Esophagus (tissue), 2 donors: ENCODE results near the gene PSME1. TPM values are rescaled to one million over a fixed set of nuclear protein-coding genes. Genes with fewer than 3 reads are reported as not detected.

ENCODE experiments used
- H3K27ac ChIP-seq, 2 donors: one replicate each; pipeline ENCODE4 v1.5.1; 2013; ENCODE audit warnings: low read depth in 2 of 2, mild to moderate bottlenecking in 2 of 2, inconsistent platforms in 1 of 2, low read length in 1 of 2, moderate library complexity in 1 of 2
- H3K27me3 ChIP-seq, 2 donors: one replicate each; pipeline ENCODE4 v1.6.1; 2013; ENCODE audit warnings: low read length in 2 of 2, control low read depth in 1 of 2, mild to moderate bottlenecking in 1 of 2; ENCODE audit not compliant: insufficient read depth in 2 of 2, control insufficient read depth in 1 of 2
- H3K36me3 ChIP-seq, 2 donors: one replicate each; pipeline ENCODE4 v1.6.1; 2013; ENCODE audit warnings: low read length in 1 of 2; ENCODE audit not compliant: control insufficient read depth in 2 of 2, insufficient read depth in 2 of 2
- H3K4me1 ChIP-seq, 2 donors: one replicate each; pipeline ENCODE4 v1.6.1; 2013; ENCODE audit warnings: low read length in 1 of 2; ENCODE audit not compliant: control insufficient read depth in 2 of 2, insufficient read depth in 2 of 2
- H3K4me3 ChIP-seq, 2 donors: one replicate each; pipeline ENCODE4 v1.5.1; 2013; ENCODE audit warnings: low read length in 2 of 2, mild to moderate bottlenecking in 2 of 2, low read depth in 1 of 2, moderate library complexity in 1 of 2
- H3K9me3 ChIP-seq, 2 donors: one replicate each; pipeline ENCODE4 v1.6.1; 2013; ENCODE audit warnings: mild to moderate bottlenecking in 2 of 2, low read depth in 1 of 2, low read length in 1 of 2, moderate library complexity in 1 of 2; ENCODE audit not compliant: control insufficient read depth in 2 of 2, insufficient read depth in 1 of 2
- WGBS, 2 donors: extraction: QIAGEN DNeasy Blood & Tissue Kit; methylation state at CpG; one replicate each; pipeline ENCODE4 v1.1.7; 2013; 5-methylcytosine and 5-hydroxymethylcytosine counted together
- polyA plus RNA-seq, 2 donors: library from polyadenylated mRNA; stranded (reverse); fragments of 200-250 nt; gene quantifications; one replicate each; pipeline ENCODE4 v1.2.3, GENCODE V29; 2013
- donor health status: healthy with polysubstance abuse.
- donor health status: Bipolar disorder and iron deficiency.

Gene PSME1
- polyA plus RNA-seq, 2 donors = 146 to 198 TPM

GRCh38 chr14:24151404-24152080, 15.5 kb downstream of the PSME1 start:
- WGBS, 2 donors = 95% methylated on average over 16 of the region's 16 CpGs
- Histone ChIP-seq H3K27me3 (no peaks in the 10 kb centered on the region), H3K27ac (no peak overlapping the region), H3K4me1 (peaks cover 0 to 8% of the 10 kb centered on the region in 2 donors), H3K9me3 (no peaks in the 10 kb centered on the region), H3K4me3 (no peak overlapping the region), H3K36me3 (peaks cover 12 to 34% of the 10 kb centered on the region in 2 donors)

GRCh38 chr14:24155100-24155499, 19.1 kb downstream of the PSME1 start:
- Histone ChIP-seq H3K4me1 (peaks cover 0 to 6% of the 10 kb centered on the region in 2 donors), H3K27me3 (no peaks in the 10 kb centered on the region), H3K9me3 (no peaks in the 10 kb centered on the region), H3K4me3 (no peak overlapping the region), H3K27ac (no peak overlapping the region), H3K36me3 (peaks cover 22 to 47% of the 10 kb centered on the region in 2 donors)
- 95 to 96% methylated on average over 10 of the region's 10 CpGs for WGBS, 2 donors

- Histone ChIP-seq H3K36me3 (peaks cover 17 to 33% of the 10 kb centered on the region in 2 donors), H3K4me1 (peaks cover 0 to 6% of the 10 kb centered on the region in 2 donors), H3K27me3 (no peaks in the 10 kb centered on the region), H3K27ac (peak overlapping the region in 1 of 2 donors; percentile 43), H3K4me3 (no peak overlapping the region), H3K9me3 (no peaks in the 10 kb centered on the region)
- 81 to 96% methylated on average over 1 of the region's 1 CpG for WGBS, 2 donors
Observed at GRCh38 chr14:24156840-24157239, 20.8 kb downstream of the PSME1 start.

- WGBS, 2 donors = 63 to 72% methylated on average over 12 of the region's 12 CpGs
- peak overlapping the region in 1 of 2 donors; percentile 43 for H3K27ac ChIP-seq
- peaks cover 17 to 32% of the 10 kb centered on the region in 2 donors for H3K36me3 ChIP-seq
- H3K9me3 ChIP-seq = no peaks in the 10 kb centered on the region
- no peaks in the 10 kb centered on the region for H3K27me3 ChIP-seq
- no peak overlapping the region for H3K4me3 ChIP-seq
- H3K4me1 ChIP-seq = peaks cover 0 to 11% of the 10 kb centered on the region in 2 donors
Observed at GRCh38 chr14:24157331-24157730, 21.3 kb downstream of the PSME1 start.

GRCh38 chr14:24159777-24160498, 23.9 kb downstream of the PSME1 start:
- H3K36me3 ChIP-seq = peaks cover 34 to 50% of the 10 kb centered on the region in 2 donors
- H3K27ac ChIP-seq = peak overlapping the region in 1 of 2 donors; percentile 80
- no peak overlapping the region for H3K4me3 ChIP-seq
- H3K4me1 ChIP-seq = peaks cover 3 to 15% of the 10 kb centered on the region in 2 donors
- 85 to 90% methylated on average over 11 of the region's 11 CpGs for WGBS, 2 donors
- H3K9me3 ChIP-seq = no peaks in the 10 kb centered on the region
- H3K27me3 ChIP-seq = no peaks in the 10 kb centered on the region

- Histone ChIP-seq H3K27me3 (no peaks in the 10 kb centered on the region), H3K27ac (peak overlapping the region; percentile 65 to 80), H3K4me1 (peaks cover 3 to 16% of the 10 kb centered on the region in 2 donors), H3K36me3 (peaks cover 35 to 49% of the 10 kb centered on the region in 2 donors), H3K9me3 (no peaks in the 10 kb centered on the region), H3K4me3 (no peak overlapping the region)
- 90 to 91% methylated on average over 4 of the region's 4 CpGs for WGBS, 2 donors
Observed at GRCh38 chr14:24160499-24160849, 24.5 kb downstream of the PSME1 start.

- Histone ChIP-seq H3K27me3 (no peaks in the 10 kb centered on the region), H3K9me3 (no peaks in the 10 kb centered on the region), H3K36me3 (peaks cover 32 to 48% of the 10 kb centered on the region in 2 donors), H3K4me3 (peak within 1 kb of the TSS; percentile 62), H3K27ac (peak within 1 kb of the TSS; percentile 81 to 97), H3K4me1 (peaks cover 6 to 16% of the 10 kb centered on the region in 2 donors)
- 0% methylated on average over 12 of the region's 12 CpGs for WGBS, 2 donors
Observed at GRCh38 chr14:24160850-24161804, 25.1 kb downstream of the PSME1 start, which contains the start of gene IRF9. Gene IRF9 (plus strand): TSS chr14:24161265. CDS start chr14:24162145, 880 bp downstream.

GRCh38 chr14:24162093-24162492, 26.1 kb downstream of the PSME1 start:
- Histone ChIP-seq H3K36me3 (peaks cover 38 to 48% of the 10 kb centered on the region in 2 donors), H3K4me3 (peak overlapping the region; percentile 62), H3K4me1 (peaks cover 6 to 13% of the 10 kb centered on the region in 2 donors), H3K27ac (peak overlapping the region; percentile 69 to 81), H3K9me3 (no peaks in the 10 kb centered on the region), H3K27me3 (no peaks in the 10 kb centered on the region)
- WGBS, 2 donors = 18 to 27% methylated on average over 8 of the region's 8 CpGs

GRCh38 chr14:24164518-24164991, 28.6 kb downstream of the PSME1 start:
- Histone ChIP-seq H3K4me3 (no peak overlapping the region), H3K36me3 (peaks cover 28 to 40% of the 10 kb centered on the region in 2 donors), H3K27ac (peak overlapping the region in 1 of 2 donors; percentile 47), H3K9me3 (no peaks in the 10 kb centered on the region), H3K27me3 (no peaks in the 10 kb centered on the region), H3K4me1 (peaks cover 6 to 10% of the 10 kb centered on the region in 2 donors)
- 60 to 68% methylated on average over 14 of the region's 14 CpGs for WGBS, 2 donors
